ENCODE results near the gene FAM20A.

- TF ChIP-seq, protein P1, sequence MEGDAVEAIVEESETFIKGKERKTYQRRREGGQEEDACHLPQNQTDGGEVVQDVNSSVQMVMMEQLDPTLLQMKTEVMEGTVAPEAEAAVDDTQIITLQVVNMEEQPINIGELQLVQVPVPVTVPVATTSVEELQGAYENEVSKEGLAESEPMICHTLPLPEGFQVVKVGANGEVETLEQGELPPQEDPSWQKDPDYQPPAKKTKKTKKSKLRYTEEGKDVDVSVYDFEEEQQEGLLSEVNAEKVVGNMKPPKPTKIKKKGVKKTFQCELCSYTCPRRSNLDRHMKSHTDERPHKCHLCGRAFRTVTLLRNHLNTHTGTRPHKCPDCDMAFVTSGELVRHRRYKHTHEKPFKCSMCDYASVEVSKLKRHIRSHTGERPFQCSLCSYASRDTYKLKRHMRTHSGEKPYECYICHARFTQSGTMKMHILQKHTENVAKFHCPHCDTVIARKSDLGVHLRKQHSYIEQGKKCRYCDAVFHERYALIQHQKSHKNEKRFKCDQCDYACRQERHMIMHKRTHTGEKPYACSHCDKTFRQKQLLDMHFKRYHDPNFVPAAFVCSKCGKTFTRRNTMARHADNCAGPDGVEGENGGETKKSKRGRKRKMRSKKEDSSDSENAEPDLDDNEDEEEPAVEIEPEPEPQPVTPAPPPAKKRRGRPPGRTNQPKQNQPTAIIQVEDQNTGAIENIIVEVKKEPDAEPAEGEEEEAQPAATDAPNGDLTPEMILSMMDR (IDR thresholded peaks at IDR 0.05) = no peak
- no peak for TF ChIP-seq POLR2A (IDR thresholded peaks at IDR 0.05)
Observed at GRCh38 chr17:68569346-68569745, 31.8 kb downstream of the FAM20A start.
